Stimulated activated naive CD8-positive, alpha-beta T cell treated with anti-CD3 and anti-CD28 coated beads, Interleukin-15, Interleukin-2, amounts not matched to agents 100 U/mL and 50 U/mL, for 24 hours (primary cell): Measurements from ENCODE around the gene ST3GAL4.

Experiments
- ATAC-seq: fragments of 150-1000 bp; cut with Tn5 transposase; one replicate; pipeline ENCODE4 v1.10.0; 2021
- DNase-seq: peaks from one replicate; pipeline ENCODE4 v3.0.0; 2021

Gene ST3GAL4

GRCh38 chr11:126329644-126330211, 25.8 kb upstream of the ST3GAL4 start:
- DNase-seq (no peak), ATAC-seq (no peak)

GRCh38 chr11:126331286-126331685, 24.2 kb upstream of the ST3GAL4 start:
- DNase-seq: no peak
- no peak for ATAC-seq

GRCh38 chr11:126332221-126332711, 23.2 kb upstream of the ST3GAL4 start:
- peak; percentile 80 for ATAC-seq
- DNase-seq: no peak

GRCh38 chr11:126333142-126333541, 22.3 kb upstream of the ST3GAL4 start:
- DNase-seq: no peak
- no peak for ATAC-seq

GRCh38 chr11:126334659-126335462, 20.6 kb upstream of the ST3GAL4 start:
- DNase-seq (no peak), ATAC-seq (no peak)

GRCh38 chr11:126335463-126335760, 20.1 kb upstream of the ST3GAL4 start:
- DNase-seq: no peak
- ATAC-seq: no peak

GRCh38 chr11:126336138-126336541, 19.3 kb upstream of the ST3GAL4 start:
- DNase-seq (no peak), ATAC-seq (no peak)

- DNase-seq: no peak
- no peak for ATAC-seq
Measured at GRCh38 chr11:126336671-126337101, 18.8 kb upstream of the ST3GAL4 start.

- ATAC-seq: no peak
Measured at GRCh38 chr11:126337126-126337473, 18.4 kb upstream of the ST3GAL4 start.

GRCh38 chr11:126337474-126338241, 17.8 kb upstream of the ST3GAL4 start:
- ATAC-seq (no peak), DNase-seq (no peak)

More at GRCh38 chr11:126337126-126337473, 18.4 kb upstream of the ST3GAL4 start:
- DNase-seq: no peak

- ATAC-seq (no peak), DNase-seq (no peak)
Measured at GRCh38 chr11:126338346-126339055, 17.0 kb upstream of the ST3GAL4 start.

GRCh38 chr11:126339073-126339862, 16.2 kb upstream of the ST3GAL4 start:
- ATAC-seq (no peak), DNase-seq (no peak)

- DNase-seq: no peak
- no peak for ATAC-seq
Measured at GRCh38 chr11:126339863-126340434, 15.5 kb upstream of the ST3GAL4 start.

GRCh38 chr11:126340960-126341606, 14.4 kb upstream of the ST3GAL4 start:
- ATAC-seq (no peak), DNase-seq (no peak)

GRCh38 chr11:126341760-126342161, 13.7 kb upstream of the ST3GAL4 start:
- ATAC-seq: peak; percentile 28
- DNase-seq: no peak

GRCh38 chr11:126343051-126343450, 12.4 kb upstream of the ST3GAL4 start:
- ATAC-seq (no peak), DNase-seq (no peak)

- DNase-seq (no peak), ATAC-seq (no peak)
Measured at GRCh38 chr11:126344141-126345080, 11.1 kb upstream of the ST3GAL4 start.

GRCh38 chr11:126345283-126345682, 10.2 kb upstream of the ST3GAL4 start:
- DNase-seq (no peak), ATAC-seq (no peak)

- DNase-seq: no peak
Measured at GRCh38 chr11:126345759-126346585, 9.5 kb upstream of the ST3GAL4 start.

More at GRCh38 chr11:126345759-126346585, 9.5 kb upstream of the ST3GAL4 start:
- no peak for ATAC-seq
